ENCODE data around the gene APOL3.

DNA sequence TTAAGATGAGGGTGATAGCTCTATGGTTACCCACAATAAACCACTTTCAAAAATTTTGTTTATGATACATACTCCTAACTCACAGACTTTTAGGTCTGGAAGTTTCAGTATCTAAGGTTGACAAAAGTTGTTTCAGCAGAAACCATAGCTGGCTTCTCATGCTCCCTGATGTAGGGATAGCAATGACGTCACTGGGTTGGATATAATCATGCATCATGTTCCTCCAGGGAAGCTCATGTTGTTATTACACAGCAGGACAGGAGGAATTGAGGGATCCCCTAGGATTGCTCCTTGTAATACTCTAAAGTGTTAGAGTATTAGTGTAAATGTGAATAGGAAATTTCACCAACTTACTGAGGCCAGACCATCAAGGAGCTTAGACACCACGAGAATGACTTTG, 23.6 kb downstream of the APOL3 start:
- TF ChIP-seq, protein P1, sequence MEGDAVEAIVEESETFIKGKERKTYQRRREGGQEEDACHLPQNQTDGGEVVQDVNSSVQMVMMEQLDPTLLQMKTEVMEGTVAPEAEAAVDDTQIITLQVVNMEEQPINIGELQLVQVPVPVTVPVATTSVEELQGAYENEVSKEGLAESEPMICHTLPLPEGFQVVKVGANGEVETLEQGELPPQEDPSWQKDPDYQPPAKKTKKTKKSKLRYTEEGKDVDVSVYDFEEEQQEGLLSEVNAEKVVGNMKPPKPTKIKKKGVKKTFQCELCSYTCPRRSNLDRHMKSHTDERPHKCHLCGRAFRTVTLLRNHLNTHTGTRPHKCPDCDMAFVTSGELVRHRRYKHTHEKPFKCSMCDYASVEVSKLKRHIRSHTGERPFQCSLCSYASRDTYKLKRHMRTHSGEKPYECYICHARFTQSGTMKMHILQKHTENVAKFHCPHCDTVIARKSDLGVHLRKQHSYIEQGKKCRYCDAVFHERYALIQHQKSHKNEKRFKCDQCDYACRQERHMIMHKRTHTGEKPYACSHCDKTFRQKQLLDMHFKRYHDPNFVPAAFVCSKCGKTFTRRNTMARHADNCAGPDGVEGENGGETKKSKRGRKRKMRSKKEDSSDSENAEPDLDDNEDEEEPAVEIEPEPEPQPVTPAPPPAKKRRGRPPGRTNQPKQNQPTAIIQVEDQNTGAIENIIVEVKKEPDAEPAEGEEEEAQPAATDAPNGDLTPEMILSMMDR (conservative IDR thresholded peaks at IDR 0.05; ENCODE audit: low read depth, low read length), result no peak
- no peak for TF ChIP-seq EZH2 (IDR thresholded peaks at IDR 0.05; ENCODE audit: low read length, unreplicated experiment)
